LNCaP clone FGC (cell line): ENCODE data around the gene NKAIN2.

Experiments
- DNase-seq: peaks from one replicate; pipeline ENCODE4 v3.0.0-alpha.2; 2011; ENCODE audit warnings: low read depth
- H3K4me3 ChIP-seq: 2 replicates; pipeline ENCODE4 v1.5.1; 2011; ENCODE audit warnings: mild to moderate bottlenecking, low read depth, low read length, control low read depth
- TF ChIP-seq, protein P1 (sequence below): IDR thresholded peaks from 2 replicates; pipeline ENCODE4 v1.5.1; 2012; ENCODE audit warnings: mild to moderate bottlenecking; ENCODE audit not compliant: control insufficient read depth, insufficient read depth; ENCODE audit errors: extremely low read depth

NKAIN2 gene

DNA sequence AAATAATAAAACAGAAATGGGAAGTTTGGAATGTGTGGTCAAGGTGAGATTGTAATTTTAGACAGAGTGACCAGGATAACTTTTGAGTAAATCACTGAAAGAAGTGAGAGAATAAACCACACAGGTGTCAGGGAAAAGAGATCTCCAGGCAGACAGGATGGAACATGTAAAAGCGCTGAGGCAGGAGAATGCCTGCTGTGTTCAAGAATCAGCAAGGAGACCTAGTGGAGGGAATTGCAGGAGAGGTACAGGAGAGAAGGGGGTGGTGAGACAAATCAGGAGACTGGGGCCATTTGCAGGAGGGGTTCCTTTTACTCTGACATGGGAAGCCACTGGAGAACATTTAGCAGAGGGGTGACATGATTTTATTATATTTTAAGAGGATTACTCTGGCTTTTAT is 456.7 kb downstream of the NKAIN2 start:
- TF ChIP-seq, protein P1, sequence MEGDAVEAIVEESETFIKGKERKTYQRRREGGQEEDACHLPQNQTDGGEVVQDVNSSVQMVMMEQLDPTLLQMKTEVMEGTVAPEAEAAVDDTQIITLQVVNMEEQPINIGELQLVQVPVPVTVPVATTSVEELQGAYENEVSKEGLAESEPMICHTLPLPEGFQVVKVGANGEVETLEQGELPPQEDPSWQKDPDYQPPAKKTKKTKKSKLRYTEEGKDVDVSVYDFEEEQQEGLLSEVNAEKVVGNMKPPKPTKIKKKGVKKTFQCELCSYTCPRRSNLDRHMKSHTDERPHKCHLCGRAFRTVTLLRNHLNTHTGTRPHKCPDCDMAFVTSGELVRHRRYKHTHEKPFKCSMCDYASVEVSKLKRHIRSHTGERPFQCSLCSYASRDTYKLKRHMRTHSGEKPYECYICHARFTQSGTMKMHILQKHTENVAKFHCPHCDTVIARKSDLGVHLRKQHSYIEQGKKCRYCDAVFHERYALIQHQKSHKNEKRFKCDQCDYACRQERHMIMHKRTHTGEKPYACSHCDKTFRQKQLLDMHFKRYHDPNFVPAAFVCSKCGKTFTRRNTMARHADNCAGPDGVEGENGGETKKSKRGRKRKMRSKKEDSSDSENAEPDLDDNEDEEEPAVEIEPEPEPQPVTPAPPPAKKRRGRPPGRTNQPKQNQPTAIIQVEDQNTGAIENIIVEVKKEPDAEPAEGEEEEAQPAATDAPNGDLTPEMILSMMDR = no peak
- no peak for DNase-seq
- H3K4me3 ChIP-seq = no peak overlapping the region

DNA sequence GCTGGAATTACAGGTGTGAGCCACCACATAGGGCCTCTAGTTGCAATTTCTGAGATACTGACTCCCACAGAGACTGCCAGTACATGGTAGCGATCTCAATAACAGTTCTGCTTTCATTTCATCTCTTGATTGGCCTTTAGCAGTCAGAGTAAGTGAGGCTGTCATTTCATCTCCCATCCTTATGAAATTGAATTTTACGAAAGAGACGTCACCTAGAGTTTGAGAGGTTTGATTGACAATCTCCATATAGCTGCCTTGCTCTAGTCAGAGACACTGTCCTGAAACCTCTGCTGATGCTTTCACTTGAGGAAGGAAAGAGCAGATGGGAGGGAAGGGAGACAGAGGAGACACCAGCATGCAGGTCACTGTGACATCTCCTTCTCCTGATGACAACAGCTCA is 466.1 kb downstream of the NKAIN2 start:
- DNase-seq = no peak
- H3K4me3 ChIP-seq = no peak overlapping the region
- TF ChIP-seq, protein P1 = no peak

DNA sequence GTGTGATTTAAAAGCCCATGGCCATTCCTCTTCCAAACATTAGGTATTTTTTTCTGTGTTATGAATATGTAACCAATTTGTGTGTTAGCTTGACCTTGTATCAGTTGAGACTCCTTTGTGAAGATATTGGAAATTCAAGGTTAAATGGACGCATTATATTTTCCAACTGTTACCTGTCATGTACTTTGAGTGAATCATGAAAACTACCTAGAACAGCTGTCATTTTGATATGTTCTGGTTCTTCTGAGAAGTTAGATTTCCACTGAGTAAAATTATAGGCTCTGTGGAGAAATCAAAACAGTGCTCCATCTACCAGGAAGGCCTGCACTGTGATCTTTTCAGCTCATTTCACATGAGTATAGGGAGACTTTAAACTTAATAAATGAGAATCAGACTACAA is 470.0 kb downstream of the NKAIN2 start:
- TF ChIP-seq, protein P1 = no peak
- DNase-seq = no peak
- H3K4me3 ChIP-seq = no peak overlapping the region

DNA sequence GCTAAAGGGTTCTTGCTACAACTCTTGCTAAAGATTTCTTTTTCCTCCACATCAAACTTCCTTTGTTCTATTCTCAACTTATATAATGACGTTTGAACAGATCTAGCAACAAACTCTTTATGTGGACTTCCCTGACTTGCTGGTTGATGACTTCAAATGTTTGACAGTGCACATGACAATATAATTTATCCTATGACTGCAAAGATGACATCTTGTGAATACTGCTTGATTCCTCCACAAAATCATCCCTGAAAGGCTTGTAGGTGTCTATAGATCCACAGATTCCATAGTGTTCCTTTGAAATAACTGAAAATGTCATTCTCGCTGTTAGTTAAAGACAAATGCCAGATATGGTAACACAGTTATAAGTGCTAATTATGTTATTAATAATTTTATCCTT is 478.9 kb downstream of the NKAIN2 start:
- TF ChIP-seq, protein P1 = no peak
- H3K4me3 ChIP-seq = no peak overlapping the region
- no peak for DNase-seq

DNA sequence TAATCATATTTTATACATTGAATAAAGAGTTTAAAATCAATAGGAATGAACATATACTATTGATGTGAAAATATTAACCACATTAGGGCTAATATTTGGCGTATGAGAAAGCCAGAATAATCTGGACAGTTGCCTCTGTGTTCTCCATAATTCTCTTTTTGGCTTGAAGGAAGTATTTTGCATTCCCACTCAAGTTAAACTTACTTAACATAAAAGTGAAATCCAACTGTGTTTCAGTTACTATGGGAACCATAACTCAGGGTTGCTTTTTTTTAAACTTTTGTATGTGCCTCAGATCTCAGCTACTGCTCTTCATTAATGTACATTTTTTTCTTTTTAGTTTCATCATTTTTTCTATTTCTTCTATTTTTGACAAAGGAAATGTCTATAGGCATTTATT is 479.8 kb downstream of the NKAIN2 start:
- TF ChIP-seq, protein P1 = no peak
- no peak overlapping the region for H3K4me3 ChIP-seq
- no peak for DNase-seq

DNA sequence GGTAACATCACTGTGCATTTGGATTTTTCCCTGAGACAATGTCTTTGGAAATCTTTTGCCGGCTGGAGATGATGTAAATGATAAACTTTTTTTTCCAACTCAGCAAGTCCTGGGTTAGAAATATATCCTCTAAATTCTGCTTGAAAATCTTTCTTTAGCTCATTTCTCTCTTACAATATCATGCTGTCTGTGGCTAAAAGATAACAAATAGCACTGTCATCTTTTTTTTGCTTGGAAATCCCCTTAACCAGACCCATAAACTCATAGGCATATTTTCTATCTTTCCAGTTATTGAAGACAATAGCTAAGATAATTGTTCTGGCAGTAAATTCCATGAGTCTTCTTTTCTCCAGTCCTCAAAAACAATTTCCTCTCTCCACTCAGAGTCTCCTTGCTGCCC is 481.5 kb downstream of the NKAIN2 start:
- no peak for DNase-seq
- no peak overlapping the region for H3K4me3 ChIP-seq
- TF ChIP-seq, protein P1 = no peak

DNA sequence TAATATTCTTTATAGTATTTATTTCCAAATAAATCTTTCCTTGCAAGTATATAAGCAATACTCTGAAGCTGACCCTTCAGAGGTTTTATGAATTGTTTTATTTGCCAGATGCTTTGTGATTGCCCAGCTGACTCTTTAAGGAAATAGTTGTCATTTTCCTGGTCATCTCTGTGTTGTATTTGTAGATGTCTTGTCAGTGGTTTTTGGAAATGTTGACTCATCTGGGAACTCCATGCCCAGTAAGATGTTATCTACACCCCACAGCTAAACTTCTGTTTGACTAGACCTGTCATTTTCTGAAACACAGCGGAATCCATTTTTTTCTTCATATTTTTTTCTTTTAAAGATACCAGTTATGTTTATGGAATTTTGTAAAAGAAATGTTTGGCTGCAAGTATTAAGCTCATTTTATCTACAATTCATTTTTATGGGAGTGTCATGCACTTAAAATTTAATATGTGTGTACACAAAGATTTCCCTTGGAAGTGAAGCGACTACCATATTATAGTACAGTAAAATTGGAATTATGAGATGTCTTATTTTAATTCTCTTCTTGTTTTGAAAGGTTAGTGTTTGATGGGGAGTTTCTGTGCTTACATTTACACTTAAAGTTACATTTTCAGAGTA is 491.0 kb downstream of the NKAIN2 start:
- TF ChIP-seq, protein P1 = no peak
- DNase-seq = peak; percentile 44
- no peak overlapping the region for H3K4me3 ChIP-seq
